Measurements from ENCODE around the gene NELFE.
"Not testable (repeated sequence)": the region's sequence is repeated elsewhere in the genome, so short reads cannot be mapped to it uniquely, and the experiment has no call there.

NELFE gene

DNA sequence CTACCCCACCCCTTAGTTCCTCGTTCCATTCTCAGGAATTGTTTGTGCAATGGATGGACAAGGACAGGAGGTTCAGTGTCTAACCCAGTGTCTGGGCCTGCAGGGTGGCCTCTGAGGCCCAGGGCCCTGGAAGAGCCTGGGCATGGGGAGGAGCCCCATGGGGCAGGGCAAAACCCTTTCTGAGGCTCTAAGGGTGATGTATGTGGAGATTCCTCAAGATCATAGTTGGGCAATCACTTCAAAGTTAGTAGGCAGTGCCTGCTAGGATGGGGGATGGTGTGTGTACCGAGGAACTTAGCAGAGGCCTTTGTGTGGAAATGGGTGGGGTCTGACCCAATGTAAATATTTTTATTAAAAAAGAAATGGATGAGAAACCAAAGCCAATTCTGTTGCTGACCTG is 38.0 kb downstream of the NELFE start:
- no peak for TF ChIP-seq CTCF (IDR thresholded peaks at IDR 0.05; ENCODE audit: low read depth, low read length)
- DNase-seq (ENCODE audit: extremely low read depth, low read depth), result no peak

DNA sequence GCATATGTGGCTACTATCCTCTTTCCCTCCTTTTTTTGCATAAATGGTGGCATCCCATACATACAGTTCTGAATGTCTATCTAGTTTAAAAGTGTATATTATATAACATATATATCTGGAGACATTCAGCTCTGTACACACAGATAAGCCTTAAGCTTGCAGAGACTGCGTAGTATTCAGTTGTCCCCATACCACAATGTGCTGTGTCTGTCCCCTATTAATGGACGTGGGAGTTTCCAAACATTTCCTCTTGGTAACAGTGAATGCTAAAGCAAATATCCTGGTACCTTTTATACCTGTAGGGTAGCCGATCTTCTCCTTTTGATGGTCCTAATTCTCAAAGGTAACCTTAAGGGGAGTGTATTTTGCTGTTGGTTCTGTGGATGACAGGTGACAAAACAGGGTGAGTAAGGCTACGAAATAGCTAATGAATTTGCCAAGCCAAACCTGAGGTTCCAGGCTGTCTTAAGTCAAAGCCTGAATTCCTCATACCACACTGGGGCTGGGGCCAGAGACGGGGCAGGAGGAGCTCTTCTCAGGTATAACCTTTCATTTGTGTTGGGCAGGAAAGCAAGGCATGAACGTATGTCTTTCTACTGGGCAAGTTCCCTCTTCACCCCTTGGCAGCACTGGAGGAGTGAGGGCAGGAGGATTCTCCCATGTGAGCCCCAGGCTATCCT is 39.0 kb downstream of the NELFE start:
- no peak for DNase-seq (ENCODE audit: extremely low read depth, low read depth)
- no peak for TF ChIP-seq CTCF (IDR thresholded peaks at IDR 0.05; ENCODE audit: low read depth, low read length)

GRCh38 chr6:31918069-31918720 is 40.6 kb downstream of the NELFE start:
- no peak for DNase-seq (ENCODE audit: extremely low read depth, low read depth)

DNA sequence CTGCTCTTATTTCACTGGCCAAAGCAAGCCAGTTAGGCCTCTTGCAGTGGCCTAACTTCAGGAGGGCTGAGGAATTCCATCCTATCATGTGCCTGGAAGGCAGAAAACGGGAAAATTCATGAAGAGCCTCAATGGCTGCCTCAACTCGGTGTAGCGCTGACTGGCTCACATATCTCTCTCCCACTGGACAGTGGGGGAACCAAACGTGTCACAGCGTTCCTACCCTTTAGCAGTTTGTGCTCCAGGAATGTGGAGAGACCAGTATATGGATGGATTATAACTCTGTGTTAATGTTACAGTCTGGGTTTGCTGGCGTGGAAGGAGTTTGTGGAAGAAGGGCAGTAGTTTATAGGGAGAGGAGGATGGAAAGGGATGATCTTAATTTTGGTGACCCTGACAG is 43.0 kb downstream of the NELFE start:
- TF ChIP-seq CTCF (IDR thresholded peaks at IDR 0.05; ENCODE audit: low read depth, low read length), result no peak
- no peak for DNase-seq (ENCODE audit: extremely low read depth, low read depth)

More at GRCh38 chr6:31918069-31918720, 40.6 kb downstream of the NELFE start:
- no peak for TF ChIP-seq CTCF (IDR thresholded peaks at IDR 0.05; ENCODE audit: low read depth, low read length)

DNA sequence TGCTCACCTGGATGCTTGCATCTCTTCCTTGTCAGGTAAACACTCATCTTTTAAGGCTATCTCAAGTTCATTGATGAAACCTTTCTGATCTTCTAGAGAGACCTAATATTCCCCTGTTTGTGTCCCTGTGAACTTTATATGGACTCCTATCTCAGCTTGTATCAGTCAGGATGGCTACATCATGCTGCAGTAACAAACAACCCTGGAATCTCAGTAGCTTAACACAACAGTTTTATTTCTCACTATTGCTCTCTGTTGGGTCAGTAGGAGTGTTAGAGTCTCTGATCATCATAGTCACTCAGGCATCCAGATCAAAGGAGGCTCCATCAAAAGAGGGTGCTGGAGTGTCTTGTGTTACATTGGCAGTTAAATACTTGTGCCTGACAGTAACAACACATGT is 43.4 kb downstream of the NELFE start:
- DNase-seq (ENCODE audit: extremely low read depth, low read depth), result no peak
- TF ChIP-seq CTCF (IDR thresholded peaks at IDR 0.05; ENCODE audit: low read depth, low read length), result no peak

- DNase-seq (ENCODE audit: extremely low read depth, low read depth), result no peak
- no peak for TF ChIP-seq CTCF (IDR thresholded peaks at IDR 0.05; ENCODE audit: low read depth, low read length)
Measured at GRCh38 chr6:31911826-31912585, 46.8 kb downstream of the NELFE start.

DNA sequence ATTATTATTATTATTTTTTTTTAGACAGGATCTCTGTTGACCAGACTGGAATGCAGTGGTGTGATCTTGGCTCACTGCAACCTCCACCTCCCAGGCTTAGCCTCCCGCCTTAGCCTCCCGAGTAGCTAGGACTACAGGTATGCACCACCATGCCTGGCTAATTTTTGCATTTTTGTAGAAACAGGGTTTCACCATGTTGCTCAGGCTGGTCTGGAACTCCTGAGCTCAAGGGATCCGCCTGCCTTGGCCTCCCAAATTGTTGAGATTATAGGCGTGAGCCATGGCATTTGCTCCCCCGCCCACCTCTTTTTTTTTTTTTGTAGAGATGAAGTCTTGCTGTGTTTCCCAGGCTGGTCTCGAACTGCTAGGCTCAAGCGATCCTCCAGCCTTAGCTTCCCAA is 49.5 kb downstream of the NELFE start:
- DNase-seq (ENCODE audit: extremely low read depth, low read depth), result not testable (repeated sequence)

Data from AG09319 (cell line).